Measurements from ENCODE around the gene NTM.

Gene NTM

DNA sequence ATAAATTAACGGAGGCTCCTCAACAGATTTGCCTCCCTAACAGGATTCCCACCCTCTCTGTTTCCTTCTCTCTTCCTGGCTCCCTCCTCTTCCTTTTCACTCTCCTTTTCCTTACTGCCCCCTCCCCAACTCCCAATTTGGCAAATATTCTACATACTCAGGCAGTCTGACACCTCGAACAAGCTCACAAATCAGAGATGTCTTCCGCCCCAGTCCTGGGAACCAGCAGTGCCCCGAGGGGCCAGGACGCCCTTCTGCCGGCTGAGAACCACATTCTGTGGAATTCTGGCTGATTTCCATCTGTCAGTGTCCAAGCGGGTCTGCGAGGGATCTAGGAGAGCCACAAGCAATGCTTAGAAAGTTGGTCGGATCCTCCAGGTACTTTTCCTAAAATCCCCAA, 94.0 kb downstream of the NTM start:
- H3K27ac ChIP-seq = no peak overlapping the region
- TF ChIP-seq ZFX (IDR thresholded peaks at IDR 0.05) (no peak), CTCF (conservative IDR thresholded peaks at IDR 0.05) (no peak)

- no peak overlapping the region for H3K27ac ChIP-seq
- TF ChIP-seq ZFX (IDR thresholded peaks at IDR 0.05) (no peak), CTCF (conservative IDR thresholded peaks at IDR 0.05) (no peak)
Observed at GRCh38 chr11:131465039-131465438, 94.6 kb downstream of the NTM start.

DNA sequence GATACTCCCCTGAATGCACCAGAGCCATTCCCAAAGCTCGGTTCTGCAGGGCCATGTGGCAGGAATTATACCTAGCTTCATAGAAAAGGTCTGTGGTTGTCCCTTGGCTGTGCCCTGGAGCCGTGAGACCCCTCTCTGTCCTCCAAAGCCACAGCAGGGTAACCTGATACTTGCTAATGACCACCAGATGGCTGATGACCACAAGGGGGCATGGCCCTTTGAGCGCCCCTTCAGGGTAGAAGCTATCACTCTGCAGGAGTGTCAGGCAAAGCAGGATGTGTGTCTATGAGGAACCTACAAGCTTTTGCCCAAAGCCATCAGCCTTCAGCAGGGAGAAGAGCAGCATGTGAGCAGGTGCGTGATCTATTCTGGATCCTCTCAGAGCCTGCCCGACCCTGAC, 95.3 kb downstream of the NTM start:
- H3K27ac ChIP-seq = no peak overlapping the region
- TF ChIP-seq CTCF (conservative IDR thresholded peaks at IDR 0.05) (no peak), ZFX (IDR thresholded peaks at IDR 0.05) (no peak)

- no peak overlapping the region for H3K27ac ChIP-seq
- TF ChIP-seq ZFX (IDR thresholded peaks at IDR 0.05) = no peak
- TF ChIP-seq CTCF (conservative IDR thresholded peaks at IDR 0.05) = no peak
Observed at GRCh38 chr11:131467645-131468394, 97.4 kb downstream of the NTM start.

DNA sequence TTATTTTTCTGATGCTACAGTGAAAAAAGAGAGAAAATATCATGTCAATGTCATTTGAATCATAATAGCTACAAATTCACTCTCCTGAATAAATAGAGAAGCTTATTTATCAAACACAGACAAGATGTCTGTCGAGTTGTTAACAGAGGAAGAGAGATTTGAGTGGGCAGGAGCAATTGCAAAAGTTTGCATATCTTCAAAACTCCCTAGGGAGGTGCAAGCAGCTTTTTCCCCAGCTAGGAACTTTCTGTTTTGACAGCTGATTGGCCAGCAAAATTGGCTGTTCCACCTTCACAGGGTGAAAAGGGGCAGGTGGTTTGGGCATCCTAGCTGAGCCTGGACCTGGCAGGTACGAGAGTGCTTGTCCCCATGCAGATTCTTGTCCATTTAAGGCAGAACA, 98.2 kb downstream of the NTM start:
- TF ChIP-seq ZFX (IDR thresholded peaks at IDR 0.05) = no peak
- no peak for TF ChIP-seq CTCF (conservative IDR thresholded peaks at IDR 0.05)
- H3K27ac ChIP-seq = no peak overlapping the region

- H3K27ac ChIP-seq = no peak overlapping the region
- TF ChIP-seq CTCF (conservative IDR thresholded peaks at IDR 0.05) (no peak), ZFX (IDR thresholded peaks at IDR 0.05) (no peak)
Observed at GRCh38 chr11:131470216-131470925, 100.0 kb downstream of the NTM start.

DNA sequence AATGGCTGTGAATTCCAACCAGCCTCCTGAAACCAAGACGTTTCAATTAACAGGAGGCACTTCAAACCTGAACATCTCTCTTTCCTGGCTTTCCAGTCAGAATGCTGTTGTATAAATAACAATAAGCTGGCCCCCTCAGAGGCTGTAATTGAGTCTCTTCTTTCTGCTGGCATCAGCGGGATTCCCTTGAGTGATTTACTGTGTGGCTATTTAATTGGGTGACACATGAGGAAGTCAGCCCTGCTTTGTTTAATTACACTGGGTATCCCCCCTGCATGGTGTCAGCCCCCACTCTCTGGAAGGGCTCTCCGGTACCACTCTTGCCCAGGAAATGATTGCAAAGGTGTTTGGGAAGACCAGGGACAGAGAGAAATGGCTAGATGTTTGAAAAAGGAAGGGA, 101.6 kb downstream of the NTM start:
- TF ChIP-seq CTCF (conservative IDR thresholded peaks at IDR 0.05) (no peak), ZFX (IDR thresholded peaks at IDR 0.05) (no peak)
- no peak overlapping the region for H3K27ac ChIP-seq

All from C4-2B (cell line).